ENCODE measurements around the gene ICAM4.

Gene ICAM4

DNA sequence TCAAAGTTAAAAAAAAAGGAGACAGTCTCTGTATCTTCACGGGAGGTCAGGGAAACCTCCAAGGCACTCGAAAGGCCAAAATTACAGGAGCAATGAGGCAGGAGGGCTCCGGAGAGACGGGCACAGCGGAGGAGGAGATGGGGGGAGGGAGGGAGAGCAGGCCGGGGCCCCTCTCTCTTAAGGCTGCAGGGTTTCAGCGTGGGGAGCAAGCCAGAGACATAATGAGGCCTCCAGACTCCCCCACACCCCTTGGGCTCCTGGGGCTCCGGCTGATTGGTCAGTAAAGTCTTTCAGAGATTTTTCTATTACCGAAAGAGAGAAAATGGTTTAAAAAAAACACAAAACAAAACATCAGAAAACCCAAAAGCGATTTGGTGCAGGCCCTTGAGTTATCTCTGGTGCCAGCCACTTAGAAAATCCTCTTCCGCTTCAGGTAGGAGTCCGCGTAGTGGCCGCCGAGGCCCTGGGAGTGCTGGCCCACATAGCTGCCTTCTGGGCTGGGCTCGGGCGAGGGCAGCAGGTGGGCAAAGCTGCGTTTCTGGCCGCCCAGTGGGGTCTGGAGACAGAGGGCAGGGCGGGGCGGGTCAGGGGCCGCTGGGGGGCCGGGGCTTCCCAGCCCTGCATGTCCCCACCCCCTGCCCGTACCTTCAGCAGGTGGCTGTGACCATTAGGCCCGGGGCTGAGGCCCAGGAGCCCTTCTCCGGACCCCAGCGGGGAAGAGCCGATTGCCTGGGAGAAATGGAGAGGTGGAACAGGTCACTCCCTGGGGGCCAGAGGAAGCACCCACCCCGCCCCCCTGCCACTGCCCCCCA is 30.5 kb downstream of the ICAM4 start:
- no peak overlapping the region for H3K4me3 ChIP-seq (ENCODE audit: low read depth, low read length)

DNA sequence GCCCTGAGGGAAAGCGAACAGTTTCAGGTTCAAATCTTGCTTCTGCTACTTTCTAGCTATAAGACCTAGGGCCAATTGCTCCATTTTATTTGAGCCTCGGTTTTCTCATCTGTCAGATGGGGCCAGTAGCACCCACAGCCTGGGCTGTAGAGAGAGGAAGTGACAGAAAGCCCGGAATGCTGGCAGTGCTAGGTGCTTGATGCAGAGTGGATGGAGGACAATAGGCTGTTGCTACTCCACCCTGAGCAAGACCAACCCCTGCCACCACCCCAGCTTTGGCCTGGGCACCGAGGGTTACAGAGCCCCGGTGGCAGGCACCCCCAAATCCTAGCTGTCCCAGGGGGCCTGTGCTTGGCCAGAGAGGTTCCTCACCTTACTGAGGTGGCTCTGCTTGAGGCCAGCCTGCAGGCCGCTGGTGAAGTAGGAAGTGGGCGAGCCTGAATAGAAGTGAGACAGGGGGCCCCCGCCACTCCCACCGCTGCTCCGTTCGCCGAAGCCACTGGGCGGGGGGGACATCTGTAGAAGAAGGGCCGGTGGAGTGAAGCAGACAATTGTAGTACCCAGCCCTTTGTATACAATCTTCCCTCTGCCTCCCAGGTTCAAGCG is 31.2 kb downstream of the ICAM4 start:
- H3K4me3 ChIP-seq (ENCODE audit: low read depth, low read length): no peak overlapping the region

DNA sequence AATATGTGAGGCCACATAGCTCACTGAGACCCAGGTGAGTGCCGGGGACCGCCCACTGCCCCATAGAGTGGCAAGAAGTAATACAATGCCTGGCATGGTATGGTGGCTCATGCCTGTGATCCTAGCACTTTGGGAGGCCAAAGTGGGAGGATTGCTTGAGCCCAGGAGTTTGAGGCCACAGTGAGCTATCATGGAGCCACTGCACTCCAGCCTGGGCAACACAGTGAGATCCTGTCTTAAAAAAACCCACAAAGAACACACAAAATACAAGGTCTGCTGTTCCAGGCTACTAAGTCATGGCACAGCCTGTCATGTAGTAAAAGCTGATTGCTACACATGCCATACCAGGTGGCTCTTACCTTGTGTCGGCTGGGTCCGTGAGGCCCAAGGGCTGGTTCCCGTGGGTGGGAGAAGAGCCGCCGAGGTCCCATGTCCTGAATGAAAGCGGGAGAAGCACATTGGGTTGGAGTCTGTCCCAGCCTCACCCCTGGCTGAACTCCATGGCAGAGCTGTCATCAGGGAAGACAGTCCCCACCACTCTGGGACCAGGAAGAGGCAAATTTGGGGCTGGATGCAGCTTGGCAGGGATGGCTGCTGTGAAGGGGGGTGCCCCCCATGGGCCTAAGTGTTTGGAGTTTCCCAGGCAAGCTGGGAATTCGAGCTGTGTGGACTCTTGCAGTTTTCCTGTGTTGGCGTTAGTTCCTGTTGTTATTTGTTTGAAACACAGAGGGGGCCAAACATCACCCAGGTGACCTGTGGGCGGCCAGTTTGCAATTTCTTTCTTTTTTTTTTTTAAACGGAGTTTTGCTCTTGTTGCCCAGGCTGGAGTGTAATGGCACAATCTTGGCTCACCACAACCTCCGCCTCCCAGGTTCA is 32.3 kb downstream of the ICAM4 start:
- no peak overlapping the region for H3K4me3 ChIP-seq (ENCODE audit: low read depth, low read length)

DNA sequence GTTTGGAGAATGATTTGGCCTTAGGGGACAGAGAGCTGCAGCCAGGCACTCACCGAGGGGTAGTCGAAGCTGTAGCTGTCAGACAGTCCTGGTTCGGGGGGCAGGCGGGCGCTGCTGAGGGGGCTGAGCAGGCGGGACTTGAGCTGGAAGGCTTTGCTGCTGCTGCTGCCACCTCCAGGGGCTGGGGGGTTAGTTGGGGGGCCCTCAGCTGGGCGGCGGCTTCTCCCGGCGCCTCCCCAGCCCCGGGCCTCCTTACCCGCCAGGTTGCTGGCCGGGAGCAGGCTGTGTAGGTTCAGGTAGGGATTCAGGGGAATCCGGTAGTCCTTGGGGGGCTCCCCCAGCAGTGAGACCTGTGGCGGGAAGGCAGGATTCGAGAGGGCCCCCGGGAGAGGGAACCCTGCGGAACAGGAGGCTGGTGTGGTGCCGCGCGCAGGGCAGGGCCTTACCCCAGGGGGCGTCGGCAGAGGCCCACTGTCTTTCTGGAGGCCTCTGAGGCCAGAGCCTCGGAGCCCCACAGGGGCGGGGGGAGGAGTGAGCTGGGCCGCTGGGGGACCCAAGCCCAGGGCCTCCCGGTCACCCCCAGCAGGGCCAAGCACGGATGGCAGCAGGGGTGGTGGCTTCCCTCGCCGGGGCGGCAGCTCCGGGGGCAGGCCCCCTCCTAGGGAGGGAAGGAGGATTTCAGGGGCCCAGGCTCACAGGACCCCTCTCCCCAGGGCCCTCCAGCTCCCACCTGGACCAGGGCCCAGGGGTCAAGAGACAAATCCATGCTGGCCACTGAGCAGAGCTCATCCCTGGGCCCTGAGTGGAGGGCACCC is 34.1 kb downstream of the ICAM4 start:
- H3K4me3 ChIP-seq (ENCODE audit: low read depth, low read length): no peak overlapping the region

DNA sequence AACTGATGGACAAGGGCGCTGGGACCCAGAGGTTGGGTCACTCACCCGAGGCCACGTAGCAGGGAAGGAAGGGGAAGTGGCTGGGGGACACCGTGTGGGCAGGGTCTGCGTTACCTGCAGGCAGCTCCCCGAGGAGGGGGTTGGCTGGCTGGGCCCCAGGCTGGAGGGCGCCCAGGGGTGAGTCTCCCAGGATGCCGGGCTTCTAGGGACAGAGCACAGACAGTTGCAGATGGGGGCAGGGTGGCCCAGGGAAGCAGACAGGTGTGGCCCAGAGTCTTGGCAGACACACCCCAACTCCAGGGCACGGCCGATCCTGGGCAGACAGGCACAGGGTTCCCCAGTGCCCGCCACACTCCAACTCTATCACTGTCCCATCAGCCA is 34.7 kb downstream of the ICAM4 start:
- H3K4me3 ChIP-seq (ENCODE audit: low read depth, low read length): no peak overlapping the region

DNA sequence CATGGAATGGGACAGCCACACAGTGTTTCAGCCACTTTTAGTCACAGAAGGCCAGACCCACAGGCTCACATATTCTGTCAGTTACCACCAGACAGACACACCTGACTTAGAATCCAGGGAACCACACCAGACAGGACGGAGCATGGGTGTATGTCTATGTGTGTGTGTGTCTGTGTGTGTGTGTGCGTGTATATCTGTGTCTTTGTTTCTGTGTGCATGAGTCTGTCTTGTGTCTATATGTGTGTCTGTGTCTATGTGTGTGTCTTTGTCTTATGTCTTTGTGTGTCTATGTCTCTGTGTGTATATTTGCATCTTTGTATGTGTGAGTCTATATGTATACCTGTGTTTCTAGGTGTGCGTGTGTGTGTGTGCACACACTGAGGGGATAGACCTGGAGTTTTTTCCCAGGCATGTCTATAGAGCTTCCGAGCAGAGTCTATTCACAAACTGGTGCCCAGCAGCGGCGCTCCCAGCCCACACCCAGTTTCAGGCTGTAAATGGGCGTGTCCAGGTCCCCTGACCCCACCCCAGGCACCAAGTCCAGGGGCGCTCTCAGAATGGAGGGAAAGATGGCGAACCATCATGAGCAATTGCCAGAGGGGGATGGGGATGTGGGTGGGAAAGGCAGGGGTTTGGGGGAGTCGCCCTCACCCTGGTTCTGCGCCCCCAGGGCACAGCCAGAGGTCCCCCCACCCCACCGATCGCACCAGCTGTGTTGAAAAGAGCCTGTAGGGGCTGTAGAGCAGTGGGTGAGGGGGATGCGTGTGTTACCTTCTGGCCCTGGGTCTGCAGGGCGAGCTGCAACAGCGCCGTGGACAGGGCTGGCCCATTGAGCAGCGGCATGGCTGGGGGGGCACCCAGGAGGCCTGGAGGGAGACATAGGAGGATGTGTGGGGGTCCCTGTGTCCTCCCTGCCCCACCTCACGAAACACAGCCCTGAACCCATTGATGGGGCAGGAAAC is 35.4 kb downstream of the ICAM4 start:
- no peak overlapping the region for H3K4me3 ChIP-seq (ENCODE audit: low read depth, low read length)

DNA sequence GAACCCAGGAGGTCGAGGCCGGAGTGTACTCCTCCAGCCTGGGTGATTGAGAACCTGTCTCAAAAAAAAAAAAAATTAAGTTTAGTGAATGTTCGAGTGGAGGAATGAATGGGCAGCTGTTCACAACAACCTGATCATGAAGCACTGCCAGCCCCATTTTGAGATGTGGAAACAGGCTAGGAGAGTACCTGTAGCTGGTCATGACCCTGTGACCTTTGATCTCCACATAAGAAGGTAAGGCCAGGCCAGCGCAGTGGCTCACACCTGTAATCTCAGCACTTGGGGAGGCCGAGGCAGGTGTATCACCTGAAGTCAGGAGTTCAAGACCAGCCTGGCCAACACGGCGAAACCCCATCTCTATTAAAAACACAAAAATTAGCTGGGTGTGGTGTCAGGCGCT is 39.0 kb downstream of the ICAM4 start:
- H3K4me3 ChIP-seq (ENCODE audit: low read depth, low read length): no peak overlapping the region

DNA sequence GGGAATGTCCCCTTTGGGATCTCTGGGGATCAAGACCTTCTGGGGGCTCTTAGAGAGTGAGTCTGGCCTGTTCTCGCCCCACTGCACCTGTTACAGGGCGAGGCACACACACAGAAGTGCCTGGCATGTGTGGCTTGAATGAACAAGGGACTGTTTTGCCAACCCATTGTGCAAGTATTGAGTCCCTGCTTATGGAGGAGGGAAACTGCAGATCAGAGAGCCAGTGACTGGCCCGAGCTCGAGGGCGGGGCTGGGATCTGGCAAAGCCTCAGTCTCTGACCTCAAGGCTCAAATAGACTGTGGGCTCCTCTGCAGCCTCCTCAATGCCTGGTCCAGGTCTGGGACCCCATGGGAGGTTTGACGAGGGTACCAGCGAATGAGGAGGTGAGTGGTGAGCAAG is 41.0 kb downstream of the ICAM4 start:
- H3K4me3 ChIP-seq (ENCODE audit: low read depth, low read length): no peak overlapping the region

DNA sequence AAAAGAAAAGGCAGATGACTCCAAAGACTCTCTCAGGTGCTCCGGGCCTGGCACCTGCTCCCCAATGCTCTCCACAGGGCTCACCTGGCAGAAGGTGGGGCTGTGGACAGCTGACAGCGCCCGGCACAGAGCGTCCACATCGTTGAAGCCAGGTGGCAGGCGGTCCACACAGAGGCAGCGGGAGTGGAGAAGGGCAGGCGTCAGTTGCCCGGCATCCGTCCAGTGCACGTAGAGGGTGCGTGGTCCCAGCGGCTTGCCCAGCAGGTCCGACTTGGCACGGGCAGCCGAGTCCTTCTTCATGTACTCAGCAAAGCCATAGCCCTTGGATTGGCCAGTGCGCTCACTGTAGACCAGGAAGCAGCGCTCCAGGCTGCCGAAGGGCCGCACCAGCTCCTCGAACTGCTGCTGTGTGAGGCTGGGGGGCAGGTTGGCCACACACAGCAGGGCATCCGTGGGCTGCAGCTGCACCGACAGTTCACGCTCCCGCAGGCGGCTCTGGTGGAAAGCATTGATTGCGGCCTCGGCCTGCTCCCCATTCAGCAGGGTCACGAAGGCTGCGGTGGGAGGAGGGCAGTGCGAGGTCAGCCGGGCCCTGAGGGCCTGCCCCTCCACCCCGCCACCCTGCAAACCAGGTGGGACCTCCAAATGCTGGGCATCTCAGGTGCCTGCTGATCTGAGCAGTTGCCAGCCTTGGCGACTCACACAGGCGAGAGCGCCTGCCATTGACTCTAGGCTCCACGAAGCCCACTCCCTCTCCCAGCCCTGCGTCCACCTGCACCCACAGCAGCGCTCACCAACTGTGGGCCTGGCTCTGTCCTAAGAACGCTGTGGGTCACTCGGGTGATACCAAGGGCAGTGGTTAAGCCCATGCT is 42.0 kb downstream of the ICAM4 start:
- H3K4me3 ChIP-seq (ENCODE audit: low read depth, low read length): no peak overlapping the region

DNA sequence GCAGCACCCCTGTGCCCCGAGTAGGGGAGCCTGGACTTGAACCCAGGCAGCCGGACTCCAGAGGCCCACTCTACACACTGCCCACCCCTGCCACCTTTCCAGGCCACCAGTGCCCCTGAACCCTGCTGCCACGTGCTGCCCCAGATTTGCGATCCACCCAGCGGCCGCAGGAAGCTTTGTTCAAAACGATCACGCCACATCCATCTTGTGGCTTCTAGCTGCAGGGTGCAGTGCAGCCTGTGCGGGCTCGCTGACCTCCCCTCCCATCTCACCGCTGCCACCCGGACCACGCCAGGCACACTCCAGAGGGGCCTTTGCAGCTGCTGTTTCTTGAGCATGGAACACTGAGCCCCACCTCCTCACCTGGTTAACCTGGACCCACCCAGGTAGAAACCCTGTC is 42.8 kb downstream of the ICAM4 start:
- no peak overlapping the region for H3K4me3 ChIP-seq (ENCODE audit: low read depth, low read length)

DNA sequence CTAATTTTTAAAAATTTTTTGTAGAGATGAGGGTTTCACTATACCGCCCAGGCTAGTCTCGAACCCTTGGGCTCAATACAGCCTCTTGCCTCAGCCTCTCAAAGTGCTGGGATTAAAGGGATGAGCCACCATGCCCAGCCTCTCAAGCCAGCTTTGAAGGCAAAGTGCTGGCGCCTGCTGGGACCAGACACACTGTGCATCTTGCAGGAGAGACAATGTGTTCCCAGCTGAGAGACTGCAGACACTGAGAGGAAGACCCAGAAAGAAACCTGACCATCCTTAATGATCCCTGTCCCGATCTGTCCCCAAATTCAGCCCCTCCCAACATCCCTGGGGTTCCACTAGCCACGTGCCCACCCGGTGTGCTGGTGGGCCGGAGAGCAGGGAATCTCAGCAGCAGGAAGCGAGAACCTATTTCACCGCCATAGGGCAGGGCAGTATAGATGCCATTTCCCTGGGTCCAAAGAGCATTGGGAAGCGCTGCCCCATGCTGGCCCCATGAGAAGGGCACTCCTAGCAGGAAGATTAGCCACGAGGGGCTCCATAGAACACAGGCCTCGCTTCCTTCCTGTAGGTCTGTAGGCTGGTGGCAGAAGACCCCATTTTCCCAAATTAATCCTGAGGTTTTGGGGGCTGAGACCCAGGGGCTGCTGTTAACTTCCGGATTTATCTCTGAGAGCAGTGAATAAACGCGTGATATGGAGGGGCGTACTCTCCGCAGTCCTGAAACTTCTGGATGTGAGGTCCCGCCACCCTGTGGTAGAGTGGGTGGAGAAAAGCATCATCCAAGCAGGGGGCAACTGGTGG is 45.6 kb downstream of the ICAM4 start:
- peak overlapping the region; percentile 86 for H3K4me3 ChIP-seq (ENCODE audit: low read depth, low read length)

DNA sequence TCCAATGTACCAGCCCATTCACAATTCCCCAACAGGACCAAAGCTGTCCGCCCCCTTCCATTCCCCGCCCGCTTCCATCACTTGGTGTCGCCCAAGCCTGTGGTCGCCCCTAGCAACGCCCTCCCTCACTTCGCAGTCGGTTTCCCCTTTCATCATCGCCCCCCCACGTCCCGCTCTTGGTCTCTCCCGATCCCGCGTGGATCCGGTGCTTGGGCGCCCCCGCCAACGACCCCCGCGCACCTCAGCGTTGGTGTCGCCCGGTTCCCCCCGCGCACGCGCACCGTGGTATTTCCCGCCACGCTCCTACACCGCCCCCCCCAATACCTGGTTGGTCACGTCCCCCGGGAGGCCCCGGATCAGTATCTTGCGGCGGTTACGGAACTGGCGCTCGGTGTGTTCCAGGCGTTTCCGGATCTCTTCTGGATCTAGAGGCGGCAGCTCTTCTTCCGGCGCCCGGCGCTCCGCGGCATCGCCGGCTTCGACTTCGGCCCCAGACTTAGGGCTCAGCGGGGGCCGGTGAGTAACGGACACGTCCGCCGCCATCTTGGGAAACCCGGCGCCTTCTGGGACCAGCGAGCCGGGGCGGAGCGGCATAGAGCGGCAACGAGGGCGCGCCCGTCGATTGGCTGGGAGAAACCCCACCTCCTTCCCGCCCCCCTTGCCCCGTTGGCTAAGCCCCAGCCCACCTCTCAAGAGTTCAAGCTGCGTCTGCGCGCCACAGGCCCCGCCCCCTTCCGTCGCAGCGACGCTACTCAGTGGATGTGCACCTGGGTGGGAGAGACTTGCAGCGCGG is 46.4 kb downstream of the ICAM4 start, which contains the start of gene RAVER1:
Gene RAVER1, minus strand, starts transcription at position 565 of the 793 bp plus-strand sequence. Its CDS starts 22 bp downstream, at position 543.
- H3K4me3 ChIP-seq (ENCODE audit: low read depth, low read length): peak within 1 kb of the TSS; percentile 86

DNA sequence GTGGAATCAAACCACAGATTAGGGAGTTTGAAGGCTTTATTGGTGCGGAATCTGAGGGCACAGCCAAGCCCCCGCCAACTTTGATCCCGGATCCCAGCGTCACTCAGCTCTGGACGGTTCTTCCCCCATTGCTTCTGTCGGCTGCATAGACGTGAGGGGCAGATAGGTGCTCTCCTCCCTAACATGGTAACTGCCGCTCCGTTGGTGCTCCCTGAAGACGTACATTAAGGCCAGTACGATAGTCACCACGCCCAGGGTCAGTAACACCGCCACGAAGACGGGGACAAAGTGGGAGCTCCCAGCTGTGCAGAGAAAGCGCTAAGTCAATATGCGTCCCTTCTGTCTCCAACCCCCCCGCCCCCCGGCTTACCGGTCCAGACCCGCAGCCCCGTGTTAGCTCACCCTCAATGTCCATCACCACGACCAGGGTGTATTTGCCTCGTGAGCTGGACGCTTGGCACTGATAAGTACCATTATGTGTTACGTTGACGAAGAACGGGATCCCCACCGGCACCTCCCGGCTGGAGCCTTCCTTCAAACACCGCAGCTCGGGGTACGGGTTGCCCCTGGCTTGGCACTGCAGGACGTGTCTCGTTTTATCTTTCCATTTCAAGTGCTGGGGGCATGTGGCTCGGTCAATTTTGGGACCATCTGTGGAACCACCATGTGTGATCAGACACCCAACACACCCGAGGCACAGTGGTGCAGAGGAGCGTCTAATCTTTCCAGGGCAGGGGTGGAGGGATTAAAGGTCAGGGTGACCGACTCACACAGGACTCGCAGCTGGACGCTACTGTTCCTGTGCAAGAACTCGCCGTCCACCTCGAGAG is 47.2 kb downstream of the ICAM4 start:
- peak overlapping the region; percentile 86 for H3K4me3 ChIP-seq (ENCODE audit: low read depth, low read length)

DNA sequence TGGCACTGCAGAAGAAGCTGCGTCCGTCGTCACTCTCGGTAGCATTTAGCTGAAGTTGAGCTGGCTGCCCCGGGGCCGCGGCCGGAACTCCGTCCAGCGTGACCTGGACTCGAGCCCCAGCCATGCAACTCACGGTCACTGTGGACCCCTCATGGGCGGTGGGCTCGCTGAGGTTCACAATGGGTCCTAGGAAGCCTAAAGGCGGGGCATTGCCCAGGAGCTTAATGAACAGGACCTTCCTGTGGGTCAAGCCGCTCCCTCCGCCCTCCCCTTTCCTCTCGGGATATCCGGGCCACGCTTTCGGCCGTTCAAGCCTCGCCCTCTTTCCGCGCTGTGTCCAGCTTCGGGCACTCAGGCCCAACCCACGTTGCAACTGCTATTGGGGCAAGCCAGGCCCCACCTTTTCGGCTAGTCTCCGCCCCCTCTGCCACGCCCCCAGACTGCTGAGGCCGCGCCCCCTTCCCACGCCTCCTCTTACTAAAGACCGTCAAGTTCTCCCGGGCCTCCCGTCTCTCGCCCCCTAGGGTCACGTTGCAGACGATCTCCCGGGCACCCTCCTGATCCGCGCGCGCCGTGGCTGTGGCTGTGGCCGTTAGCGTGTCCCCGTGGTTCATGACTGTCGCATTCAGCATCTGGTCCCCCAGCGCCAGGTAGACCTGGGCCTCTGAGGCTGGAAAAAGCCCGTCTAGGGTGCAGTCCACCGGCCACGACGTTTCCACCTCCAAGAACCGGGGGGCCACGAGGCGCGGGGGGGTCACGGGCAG is 48.0 kb downstream of the ICAM4 start:
- peak overlapping the region; percentile 86 for H3K4me3 ChIP-seq (ENCODE audit: low read depth, low read length)

DNA sequence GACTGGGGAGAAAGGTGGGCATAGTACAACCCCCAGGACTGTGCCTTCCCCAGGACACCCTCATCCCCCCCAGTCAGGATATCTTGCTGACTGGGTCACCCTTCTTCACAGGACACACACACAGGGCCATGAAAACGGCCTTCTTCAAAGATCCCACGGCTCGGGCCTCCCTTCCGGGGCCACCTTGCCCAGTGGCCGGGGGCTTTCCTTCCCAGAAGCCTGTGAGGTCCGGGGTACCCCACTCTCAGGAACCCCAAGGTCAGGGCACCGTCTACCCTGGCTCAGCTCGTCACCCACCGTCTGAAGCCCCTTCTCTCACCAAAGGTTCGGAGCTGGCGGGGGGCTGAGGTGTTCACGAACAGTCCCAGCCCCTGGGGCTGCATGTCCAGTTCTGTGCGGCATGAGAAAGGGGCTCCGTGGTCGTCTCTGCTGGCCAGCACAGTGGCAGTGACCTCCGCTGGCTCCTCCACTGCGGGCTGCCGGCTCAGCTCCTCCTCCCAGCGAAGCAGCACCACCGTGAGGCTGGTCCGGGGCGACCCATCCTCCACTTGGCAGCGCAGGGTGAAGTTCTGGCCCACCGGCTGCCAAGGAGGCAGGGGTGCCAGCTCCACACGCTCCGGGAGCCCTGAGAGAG is 48.7 kb downstream of the ICAM4 start:
- no peak overlapping the region for H3K4me3 ChIP-seq (ENCODE audit: low read depth, low read length)

All from iPS-11a (cell line).